Endothelial cell of umbilical vein (primary cell): Measurements from ENCODE around the gene RECK. TPM values are rescaled to one million over a fixed set of nuclear protein-coding genes. Genes with fewer than 3 reads are reported as not detected.

Experiments
- BruUV-seq: library from RNA; stranded (reverse); fragments of 400-500 nt; replicated peaks from 2 replicates; lab custom pipeline; 2021; lab: Mats Ljungman, UMichigan
- CTCF ChIA-PET: fragments of 300-600, 350-600 bp; sonication (Branson Sonifier 250); formaldehyde crosslinking; loops from one replicate; lab custom pipeline; 2021; ENCODE audit warnings: antibody characterized with exemption, inconsistent platforms; lab: Charles Lee
- POLR2A ChIA-PET: fragments of 300-600, 350-600 bp; sonication (Branson Sonifier 250); formaldehyde crosslinking; loops from one replicate; lab custom pipeline; 2021; ENCODE audit warnings: antibody characterized with exemption, inconsistent platforms; lab: Charles Lee
- DNase-seq: peaks from one replicate; pipeline ENCODE4 v3.0.0-alpha.2; 2011; ENCODE audit warnings: low read depth, low spot score
- FAIRE-seq: peaks from 2 replicates; lab custom pipeline; 2011; peaks lifted over from hg19 to GRCh38; lab: Jason Lieb, UNC
- H2AFZ ChIP-seq: 2 replicates; pipeline ENCODE4 v1.6.0; 2012; ENCODE audit warnings: low read depth, low read length, control low read depth, inconsistent platforms
- H3K27ac ChIP-seq: 2 replicates; pipeline ENCODE4 v1.5.1; 2011; ENCODE audit warnings: low read depth, mild to moderate bottlenecking, control low read depth, low read length, moderate library complexity; ENCODE audit not compliant: insufficient read depth
- H3K27me3 ChIP-seq, 2 experiments: 2 replicates each; pipeline versions ENCODE4 v1.6.0 to v1.6.1; 2011; ENCODE audit warnings: low read length in 2 of 2, mixed read lengths in 1 of 2; ENCODE audit not compliant: control insufficient read depth in 2 of 2, insufficient read depth in 2 of 2
- H3K36me3 ChIP-seq, 2 experiments: 2 replicates in 1 of 2; 3 replicates in 1 of 2; pipeline ENCODE4 v1.5.1; 2011; ENCODE audit warnings: low read length in 2 of 2, mild to moderate bottlenecking in 1 of 2, moderate library complexity in 1 of 2; ENCODE audit not compliant: control insufficient read depth in 2 of 2, insufficient read depth in 2 of 2; ENCODE audit errors: extremely low read depth in 1 of 2
- H3K4me1 ChIP-seq: 3 replicates; pipeline ENCODE4 v1.5.1; 2011; ENCODE audit warnings: mild to moderate bottlenecking, low read length; ENCODE audit not compliant: control insufficient read depth, insufficient read depth; ENCODE audit errors: extremely low read depth
- H3K4me2 ChIP-seq: 2 replicates; pipeline ENCODE4 v1.6.1; 2011; ENCODE audit warnings: low read length, control low read depth, mixed read lengths; ENCODE audit not compliant: insufficient read depth
- H3K4me3 ChIP-seq, 3 experiments: fragments of 200-600 bp in 1 of 3; sonication (generic), shearing (Covaris generic) in 1 of 3; replicated peaks in 1 of 3; 2 replicates each; pipeline ENCODE4 v1.5.1; 2011 to 2016; ENCODE audit warnings: control low read depth in 3 of 3, low read length in 3 of 3, mild to moderate bottlenecking in 2 of 3, inconsistent platforms in 1 of 3, low read depth in 1 of 3, moderate library complexity in 1 of 3; ENCODE audit not compliant: insufficient read depth in 1 of 3
- H3K79me2 ChIP-seq: 2 replicates; pipeline ENCODE4 v1.6.0; 2012; ENCODE audit warnings: low read length, inconsistent platforms; ENCODE audit not compliant: control insufficient read depth, insufficient read depth
- H3K9ac ChIP-seq: replicated peaks from 2 replicates; pipeline ENCODE3; 2011; ENCODE audit warnings: low read length, control low read depth; ENCODE audit not compliant: insufficient read depth; ENCODE audit errors: extremely low read depth
- H3K9me1 ChIP-seq: replicated peaks from 3 replicates; pipeline ENCODE4 v1.6.0; 2011; ENCODE audit warnings: mild to moderate bottlenecking, low read length; ENCODE audit not compliant: control insufficient read depth, insufficient read depth; ENCODE audit errors: extremely low read depth
- H3K9me3 ChIP-seq: replicated peaks from 2 replicates; pipeline ENCODE4 v1.5.1; 2012; ENCODE audit warnings: low read length, inconsistent platforms; ENCODE audit not compliant: control insufficient read depth, insufficient read depth
- H4K20me1 ChIP-seq: replicated peaks from 2 replicates; pipeline ENCODE3; 2011; ENCODE audit warnings: mild to moderate bottlenecking, low read length; ENCODE audit not compliant: control insufficient read depth, insufficient read depth; ENCODE audit errors: extremely low read depth
- EZH2 ChIP-seq: IDR thresholded peaks from 2 replicates; pipeline ENCODE4 v1.6.1; 2012; ENCODE audit warnings: borderline replicate concordance, low read depth, mild to moderate bottlenecking, moderate library complexity, low read length, inconsistent platforms; ENCODE audit not compliant: severe bottlenecking
- FOS ChIP-seq: IDR thresholded peaks from 2 replicates; pipeline ENCODE4 v1.6.1; 2011; ENCODE audit warnings: mild to moderate bottlenecking, low read length, moderate library complexity, borderline replicate concordance; ENCODE audit not compliant: insufficient read depth
- GATA2 ChIP-seq: IDR thresholded peaks from 2 replicates; pipeline ENCODE4 v1.7.0; 2011; ENCODE audit warnings: low read depth, mild to moderate bottlenecking, moderate library complexity, mixed read lengths, low read length; ENCODE audit not compliant: insufficient read length, insufficient read depth
- JUN ChIP-seq: IDR thresholded peaks from 2 replicates; pipeline ENCODE4 v1.6.1; 2011; ENCODE audit warnings: borderline replicate concordance, low read depth; ENCODE audit not compliant: insufficient read length, insufficient read depth
- MAX ChIP-seq: IDR thresholded peaks from 2 replicates; pipeline ENCODE4 v1.6.1; 2011; ENCODE audit not compliant: insufficient read depth, insufficient read length
- MYC ChIP-seq: IDR thresholded peaks from one replicate; pipeline ENCODE4 v1.6.1; 2011; ENCODE audit warnings: mild to moderate bottlenecking, low read depth, low read length
- POLR2A ChIP-seq: IDR thresholded peaks from 2 replicates; pipeline ENCODE4 v1.6.1; 2012; ENCODE audit warnings: low read depth, mild to moderate bottlenecking, control low read depth, low read length
- POLR2AphosphoS5 ChIP-seq: IDR thresholded peaks from 2 replicates; pipeline ENCODE4 v1.6.1; 2012; ENCODE audit warnings: low read depth, mild to moderate bottlenecking, control low read depth, low read length, moderate library complexity; ENCODE audit not compliant: insufficient read depth
- dilution Hi-C: fragments of 300-500 bp; cut with MboI; formaldehyde crosslinking; loops from one replicate; pipeline ENCODE4 v1.15.0; 2019; ENCODE audit warnings: low sequenced_read_pairs; ENCODE audit not compliant: extremely low pct_ligation_motif_present
- intact Hi-C: fragments of 100-400 bp; cut with micrococcal nuclease; formaldehyde crosslinking; loops from one replicate; pipeline ENCODE4 v1.10.0; 2022
- polyA plus RNA-seq, 4 experiments: library from polyadenylated mRNA; depleted of rRNA in 3 of 4; stranded (reverse) in 3 of 4; unstranded in 1 of 4; fragments of >200 nt; gene quantifications; 2 replicates each; pipeline versions ENCODE4 v1.2.1 to v1.2.3, GENCODE V29; 2011 to 2012; ENCODE audit warnings: missing spikeins in 1 of 4
- total RNA-seq: library from RNA; stranded (reverse); gene quantifications from 2 replicates; pipeline ENCODE4 v1.2.3, GENCODE V29; 2021
- TF ChIP-seq, protein P1 (sequence below), 2 donors: IDR thresholded peaks; 1 replicate in 1 of 2; 2 replicates in 1 of 2; pipeline ENCODE4 v1.5.1; 2011; ENCODE audit warnings: low read length in 2 of 2, mild to moderate bottlenecking in 2 of 2, moderate library complexity in 2 of 2, control low read depth in 1 of 2, inconsistent platforms in 1 of 2, low read depth in 1 of 2; ENCODE audit not compliant: insufficient read depth in 1 of 2; ENCODE audit errors: extremely low read depth in 1 of 2

Gene RECK
- total and polyA plus RNA-seq, 2 donors (not counting 3 experiments of a cell fraction or from before 2014, with no cell fraction given): 12.0 to 14.1 TPM

DNA sequence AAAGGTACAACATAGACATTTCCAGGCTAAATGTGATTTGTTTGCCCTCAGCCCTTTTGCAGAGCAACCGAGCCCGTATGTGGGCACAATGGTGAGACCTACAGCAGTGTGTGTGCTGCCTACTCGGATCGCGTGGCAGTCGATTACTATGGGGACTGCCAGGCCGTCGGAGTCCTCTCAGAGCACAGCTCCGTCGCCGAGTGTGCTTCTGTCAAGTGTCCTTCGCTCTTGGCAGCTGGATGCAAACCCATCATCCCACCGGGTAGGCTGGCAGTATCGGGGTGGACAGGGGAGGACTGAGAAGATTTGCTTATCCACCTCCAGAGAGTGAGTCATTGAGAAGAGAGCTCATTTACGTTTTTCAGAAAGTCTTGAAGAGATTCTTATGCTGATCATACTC, 82.0 kb downstream of the RECK start:
- no peak overlapping the region for H3K4me3 ChIP-seq
- no peaks in the 10 kb centered on the region for H3K9me1 ChIP-seq
- no peak overlapping the region for H3K9ac ChIP-seq
- no peak overlapping the region for H3K4me2 ChIP-seq
- H3K4me1 ChIP-seq: no peaks in the 10 kb centered on the region
- no peaks in the 10 kb centered on the region for H3K9me3 ChIP-seq
- intact Hi-C loops (no loop called here), dilution Hi-C loops (no loop called here)
- TF ChIP-seq JUN: no peak
- TF ChIP-seq EZH2: no peak
- TF ChIP-seq GATA2: no peak
- no peak for TF ChIP-seq FOS
- TF ChIP-seq POLR2A: no peak
- TF ChIP-seq, protein P1, sequence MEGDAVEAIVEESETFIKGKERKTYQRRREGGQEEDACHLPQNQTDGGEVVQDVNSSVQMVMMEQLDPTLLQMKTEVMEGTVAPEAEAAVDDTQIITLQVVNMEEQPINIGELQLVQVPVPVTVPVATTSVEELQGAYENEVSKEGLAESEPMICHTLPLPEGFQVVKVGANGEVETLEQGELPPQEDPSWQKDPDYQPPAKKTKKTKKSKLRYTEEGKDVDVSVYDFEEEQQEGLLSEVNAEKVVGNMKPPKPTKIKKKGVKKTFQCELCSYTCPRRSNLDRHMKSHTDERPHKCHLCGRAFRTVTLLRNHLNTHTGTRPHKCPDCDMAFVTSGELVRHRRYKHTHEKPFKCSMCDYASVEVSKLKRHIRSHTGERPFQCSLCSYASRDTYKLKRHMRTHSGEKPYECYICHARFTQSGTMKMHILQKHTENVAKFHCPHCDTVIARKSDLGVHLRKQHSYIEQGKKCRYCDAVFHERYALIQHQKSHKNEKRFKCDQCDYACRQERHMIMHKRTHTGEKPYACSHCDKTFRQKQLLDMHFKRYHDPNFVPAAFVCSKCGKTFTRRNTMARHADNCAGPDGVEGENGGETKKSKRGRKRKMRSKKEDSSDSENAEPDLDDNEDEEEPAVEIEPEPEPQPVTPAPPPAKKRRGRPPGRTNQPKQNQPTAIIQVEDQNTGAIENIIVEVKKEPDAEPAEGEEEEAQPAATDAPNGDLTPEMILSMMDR (IDR thresholded peaks at IDR 0.05; ENCODE audit: extremely low read depth in 1 of 2, insufficient read depth in 1 of 2, low read depth in 1 of 2, low read length in 2 of 2): no peak
- no peak for TF ChIP-seq MYC
- TF ChIP-seq MAX: no peak
- TF ChIP-seq POLR2AphosphoS5: no peak
- ChIA-PET POLR2A (no interaction called here), CTCF (interaction anchor here (1.0 kb wide), 1 partner anchor 10 kb away, joined by 3 read pairs; no protein-coding TSS in a partner anchor)
- no peak overlapping the region for H2AFZ ChIP-seq
- FAIRE-seq (no peak), DNase-seq (no peak)
- H3K27ac ChIP-seq: no peak overlapping the region
- BruUV-seq: no TSS peak
- no peaks in the 10 kb centered on the region for H4K20me1 ChIP-seq
- no peaks in the 10 kb centered on the region for H3K27me3 ChIP-seq
- H3K36me3 ChIP-seq: peaks cover 0 to 1% of the 10 kb centered on the region in 2 experiments
- no peaks in the 10 kb centered on the region for H3K79me2 ChIP-seq
